ENCODE measurements around the gene ZDHHC16.

Gene ZDHHC16

GRCh38 chr10:97483921-97484320 is 37.9 kb downstream of the ZDHHC16 start:
- Histone ChIP-seq H3K79me2 (ENCODE audit: low read length) (peaks cover 66% of the 10 kb centered on the region), H3K4me2 (ENCODE audit: low read depth, low read length) (no peak overlapping the region), H3F3A (ENCODE audit: insufficient read depth, low read length) (no peaks in the 10 kb centered on the region), H2AFZ (ENCODE audit: low read length) (no peak overlapping the region), H3K9me2 (replicated peaks; ENCODE audit: insufficient read depth, low read length) (no peaks in the 10 kb centered on the region), H3K4me3 (ENCODE audit: low read length) (no peak overlapping the region), H3K36me3 (replicated peaks; ENCODE audit: insufficient read depth, low read length) (no peaks in the 10 kb centered on the region), H3K27ac (ENCODE audit: low read length) (no peak overlapping the region), H3K4me1 (ENCODE audit: low read length) (no peaks in the 10 kb centered on the region), H3K9ac (ENCODE audit: low read length) (no peak overlapping the region), H4K20me1 (ENCODE audit: insufficient read depth, low read length) (peaks cover 5% of the 10 kb centered on the region; the same call in 1 of the 2 replicates), H3K9me3 (replicated peaks; ENCODE audit: insufficient read depth, low read length) (no peaks in the 10 kb centered on the region), H3K27me3 (replicated peaks; ENCODE audit: insufficient read depth, low read length) (no peaks in the 10 kb centered on the region)
- DNase-seq, result no peak
- TF ChIP-seq EZH2phosphoT487 (IDR thresholded peaks at IDR 0.05; ENCODE audit: low read length) (no peak), EZH2 (optimal IDR thresholded peaks at IDR 0.05; ENCODE audit: low read depth, low read length) (no peak)
- TF ChIP-seq, protein P1, sequence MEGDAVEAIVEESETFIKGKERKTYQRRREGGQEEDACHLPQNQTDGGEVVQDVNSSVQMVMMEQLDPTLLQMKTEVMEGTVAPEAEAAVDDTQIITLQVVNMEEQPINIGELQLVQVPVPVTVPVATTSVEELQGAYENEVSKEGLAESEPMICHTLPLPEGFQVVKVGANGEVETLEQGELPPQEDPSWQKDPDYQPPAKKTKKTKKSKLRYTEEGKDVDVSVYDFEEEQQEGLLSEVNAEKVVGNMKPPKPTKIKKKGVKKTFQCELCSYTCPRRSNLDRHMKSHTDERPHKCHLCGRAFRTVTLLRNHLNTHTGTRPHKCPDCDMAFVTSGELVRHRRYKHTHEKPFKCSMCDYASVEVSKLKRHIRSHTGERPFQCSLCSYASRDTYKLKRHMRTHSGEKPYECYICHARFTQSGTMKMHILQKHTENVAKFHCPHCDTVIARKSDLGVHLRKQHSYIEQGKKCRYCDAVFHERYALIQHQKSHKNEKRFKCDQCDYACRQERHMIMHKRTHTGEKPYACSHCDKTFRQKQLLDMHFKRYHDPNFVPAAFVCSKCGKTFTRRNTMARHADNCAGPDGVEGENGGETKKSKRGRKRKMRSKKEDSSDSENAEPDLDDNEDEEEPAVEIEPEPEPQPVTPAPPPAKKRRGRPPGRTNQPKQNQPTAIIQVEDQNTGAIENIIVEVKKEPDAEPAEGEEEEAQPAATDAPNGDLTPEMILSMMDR (IDR thresholded peaks at IDR 0.05; ENCODE audit: low read length), result no peak

DNA sequence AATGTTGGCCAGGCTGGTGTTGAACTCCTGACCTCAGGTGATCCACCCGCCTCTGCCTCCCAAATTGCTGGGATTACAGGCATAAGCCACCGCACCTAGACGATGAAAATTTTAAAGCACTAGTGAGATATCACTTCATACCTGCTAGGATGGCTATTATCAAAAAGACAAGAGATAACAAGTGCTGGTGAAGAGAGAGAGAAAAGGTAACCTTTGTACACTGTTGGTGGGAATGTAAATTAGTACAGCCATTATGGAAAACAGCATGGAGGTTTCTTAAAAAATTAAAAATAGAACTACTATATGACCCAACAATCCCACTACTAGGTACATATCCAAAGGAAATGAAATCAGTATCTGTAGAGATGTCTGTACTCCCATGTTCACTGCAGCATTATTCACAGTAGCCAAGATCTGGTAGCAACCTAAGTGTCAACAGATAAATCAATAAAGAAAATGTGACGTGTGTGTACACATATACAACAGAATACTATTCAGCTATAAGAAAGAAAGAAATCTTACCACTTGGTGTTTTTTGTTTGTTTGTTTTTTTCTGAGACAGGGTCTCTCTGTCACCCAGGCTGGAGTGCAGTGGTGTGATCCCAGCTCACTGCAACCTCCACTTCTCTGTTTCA is 39.8 kb downstream of the ZDHHC16 start:
- DNase-seq, result no peak
- Histone ChIP-seq H3K4me1 (ENCODE audit: low read length) (no peaks in the 10 kb centered on the region), H4K20me1 (ENCODE audit: insufficient read depth, low read length) (peaks cover 5% of the 10 kb centered on the region; the same call in 1 of the 2 replicates), H3K9ac (ENCODE audit: low read length) (no peak overlapping the region), H3K27ac (ENCODE audit: low read length) (no peak overlapping the region), H3K9me2 (replicated peaks; ENCODE audit: insufficient read depth, low read length) (no peaks in the 10 kb centered on the region), H2AFZ (ENCODE audit: low read length) (no peak overlapping the region), H3K9me3 (replicated peaks; ENCODE audit: insufficient read depth, low read length) (no peaks in the 10 kb centered on the region), H3K4me3 (ENCODE audit: low read length) (no peak overlapping the region), H3K4me2 (ENCODE audit: low read depth, low read length) (no peak overlapping the region), H3K27me3 (replicated peaks; ENCODE audit: insufficient read depth, low read length) (no peaks in the 10 kb centered on the region), H3K36me3 (replicated peaks; ENCODE audit: insufficient read depth, low read length) (no peaks in the 10 kb centered on the region), H3K79me2 (ENCODE audit: low read length) (peaks cover 79% of the 10 kb centered on the region), H3F3A (ENCODE audit: insufficient read depth, low read length) (no peaks in the 10 kb centered on the region; the same call in 1 of the 2 replicates)
- TF ChIP-seq EZH2phosphoT487 (IDR thresholded peaks at IDR 0.05; ENCODE audit: low read length) (no peak), EZH2 (optimal IDR thresholded peaks at IDR 0.05; ENCODE audit: low read depth, low read length) (no peak)
- TF ChIP-seq, protein P1 (IDR thresholded peaks at IDR 0.05; ENCODE audit: low read length), result no peak

DNA sequence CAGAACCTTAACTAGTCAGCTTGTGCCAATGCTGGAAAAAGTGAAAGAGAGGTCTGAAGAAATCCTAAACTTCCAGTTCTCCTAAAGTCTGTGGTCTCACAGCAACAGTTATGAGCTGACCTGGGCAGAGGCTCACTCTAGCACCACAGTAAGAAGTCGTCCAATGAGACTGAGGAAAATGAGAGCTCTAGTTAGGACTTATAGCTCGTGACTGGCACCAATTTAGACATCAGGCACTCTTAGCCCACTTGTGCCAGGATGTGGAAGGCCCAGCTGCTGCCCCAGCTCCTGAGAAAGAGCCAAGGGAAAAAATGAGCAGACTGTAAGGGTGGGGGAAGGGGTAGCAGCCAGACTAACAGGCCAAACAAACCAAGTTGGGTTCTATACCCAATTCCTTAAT is 44.6 kb downstream of the ZDHHC16 start:
- Histone ChIP-seq H3K36me3 (replicated peaks; ENCODE audit: insufficient read depth, low read length) (no peaks in the 10 kb centered on the region), H4K20me1 (ENCODE audit: insufficient read depth, low read length) (peaks cover 13% of the 10 kb centered on the region; the same call in 1 of the 2 replicates), H3K79me2 (ENCODE audit: low read length) (peaks cover 97% of the 10 kb centered on the region), H3K9me2 (replicated peaks; ENCODE audit: insufficient read depth, low read length) (no peaks in the 10 kb centered on the region), H3F3A (ENCODE audit: insufficient read depth, low read length) (no peaks in the 10 kb centered on the region; the same call in 1 of the 2 replicates), H3K4me1 (ENCODE audit: low read length) (no peaks in the 10 kb centered on the region), H3K9ac (ENCODE audit: low read length) (no peak overlapping the region), H3K4me3 (ENCODE audit: low read length) (no peak overlapping the region), H2AFZ (ENCODE audit: low read length) (no peak overlapping the region), H3K27me3 (replicated peaks; ENCODE audit: insufficient read depth, low read length) (no peaks in the 10 kb centered on the region), H3K4me2 (ENCODE audit: low read depth, low read length) (no peak overlapping the region), H3K9me3 (replicated peaks; ENCODE audit: insufficient read depth, low read length) (no peaks in the 10 kb centered on the region), H3K27ac (ENCODE audit: low read length) (no peak overlapping the region)
- TF ChIP-seq EZH2phosphoT487 (IDR thresholded peaks at IDR 0.05; ENCODE audit: low read length), result no peak
- TF ChIP-seq, protein P1 (IDR thresholded peaks at IDR 0.05; ENCODE audit: low read length), result no peak
- TF ChIP-seq EZH2 (optimal IDR thresholded peaks at IDR 0.05; ENCODE audit: low read depth, low read length), result no peak
- no peak for DNase-seq

All from MM.1S (cell line).